BJ (cell line): Measurements from ENCODE around the gene DOCK10. TPM values are rescaled to one million over a fixed set of nuclear protein-coding genes. Genes with fewer than 3 reads are reported as not detected.

Experiments
- CTCF ChIA-PET: fragments of 350-600 bp; formaldehyde crosslinking; extraction: SDS; loops from one replicate; lab custom pipeline; 2021; ENCODE audit warnings: antibody characterized with exemption, inconsistent platforms; lab: Yijun Ruan, JAX
- POLR2A ChIA-PET: fragments of 300-600 bp; sonication (Branson Sonifier 250); formaldehyde crosslinking; extraction: SDS; loops from one replicate; lab custom pipeline; 2021; ENCODE audit warnings: antibody characterized with exemption; lab: Charles Lee
- DNase-seq: peaks from one replicate; pipeline ENCODE4 v3.0.0-alpha.2; 2011; ENCODE audit warnings: low read depth
- H3K27me3 ChIP-seq: 2 replicates; pipeline ENCODE4 v1.6.0; 2011; ENCODE audit warnings: low read length; ENCODE audit not compliant: control insufficient read depth, insufficient read depth
- H3K36me3 ChIP-seq: 2 replicates; pipeline ENCODE4 v1.5.1; 2011; ENCODE audit warnings: low read length; ENCODE audit not compliant: control insufficient read depth, insufficient read depth
- H3K4me3 ChIP-seq: 2 replicates; pipeline ENCODE4 v1.5.1; 2011; ENCODE audit warnings: low read depth, mild to moderate bottlenecking, control low read depth, low read length
- polyA plus RNA-seq: library from polyadenylated mRNA; depleted of rRNA; stranded (reverse); fragments of >200 nt; gene quantifications from 2 replicates; pipeline ENCODE4 v1.2.3, GENCODE V29; 2011
- TF ChIP-seq, protein P1 (sequence below): IDR thresholded peaks from 2 replicates; pipeline ENCODE4 v1.5.1; 2011; ENCODE audit warnings: low read depth, mild to moderate bottlenecking, control low read depth, inconsistent platforms, low read length, moderate library complexity; ENCODE audit not compliant: insufficient read depth

Gene DOCK10
- polyA plus RNA-seq, 1 experiment, result 62.7 TPM

GRCh38 chr2:224983712-224984554 lies 58.3 kb downstream of the DOCK10 start:
- H3K27me3 ChIP-seq, result no peaks in the 10 kb centered on the region
- POLR2A ChIA-PET, result no interaction called here
- CTCF ChIA-PET, result interaction anchor here (0.9 to 1.3 kb wide), 3 partner anchors 9 to 18 kb away, joined by 3 to 6 read pairs (median 5); no protein-coding TSS in a partner anchor
- peak overlapping the region; percentile 32 for H3K4me3 ChIP-seq
- DNase-seq, result no peak
- peaks cover under 1% of the 10 kb centered on the region; the same call in 1 of the 2 replicates for H3K36me3 ChIP-seq
- TF ChIP-seq, protein P1, sequence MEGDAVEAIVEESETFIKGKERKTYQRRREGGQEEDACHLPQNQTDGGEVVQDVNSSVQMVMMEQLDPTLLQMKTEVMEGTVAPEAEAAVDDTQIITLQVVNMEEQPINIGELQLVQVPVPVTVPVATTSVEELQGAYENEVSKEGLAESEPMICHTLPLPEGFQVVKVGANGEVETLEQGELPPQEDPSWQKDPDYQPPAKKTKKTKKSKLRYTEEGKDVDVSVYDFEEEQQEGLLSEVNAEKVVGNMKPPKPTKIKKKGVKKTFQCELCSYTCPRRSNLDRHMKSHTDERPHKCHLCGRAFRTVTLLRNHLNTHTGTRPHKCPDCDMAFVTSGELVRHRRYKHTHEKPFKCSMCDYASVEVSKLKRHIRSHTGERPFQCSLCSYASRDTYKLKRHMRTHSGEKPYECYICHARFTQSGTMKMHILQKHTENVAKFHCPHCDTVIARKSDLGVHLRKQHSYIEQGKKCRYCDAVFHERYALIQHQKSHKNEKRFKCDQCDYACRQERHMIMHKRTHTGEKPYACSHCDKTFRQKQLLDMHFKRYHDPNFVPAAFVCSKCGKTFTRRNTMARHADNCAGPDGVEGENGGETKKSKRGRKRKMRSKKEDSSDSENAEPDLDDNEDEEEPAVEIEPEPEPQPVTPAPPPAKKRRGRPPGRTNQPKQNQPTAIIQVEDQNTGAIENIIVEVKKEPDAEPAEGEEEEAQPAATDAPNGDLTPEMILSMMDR, result no peak

GRCh38 chr2:224982910-224983711 lies 59.2 kb downstream of the DOCK10 start:
- CTCF ChIA-PET, result interaction anchor here (1.7 kb wide), 2 partner anchors 11 to 19 kb away, joined by 3 to 5 read pairs; no protein-coding TSS in a partner anchor
- Histone ChIP-seq H3K27me3 (no peaks in the 10 kb centered on the region), H3K36me3 (no peaks in the 10 kb centered on the region; the same call in 1 of the 2 replicates), H3K4me3 (peak overlapping the region; percentile 32)
- TF ChIP-seq, protein P1, result no peak
- no peak for DNase-seq
- POLR2A ChIA-PET, result no interaction called here

- CTCF ChIA-PET, result interaction anchor here (0.7 to 1.7 kb wide), 3 partner anchors 12 to 20 kb away, joined by 3 to 5 read pairs (median 3); no protein-coding TSS in a partner anchor
- H3K27me3 ChIP-seq, result no peaks in the 10 kb centered on the region
- no peak for DNase-seq
- TF ChIP-seq, protein P1, result no peak
- POLR2A ChIA-PET, result interaction anchor here (0.7 kb wide), 1 partner anchor 17 kb away, joined by 3 read pairs; no protein-coding TSS in a partner anchor
- H3K4me3 ChIP-seq, result no peak overlapping the region
- H3K36me3 ChIP-seq, result no peaks in the 10 kb centered on the region; the same call in 1 of the 2 replicates
Measured at GRCh38 chr2:224982226-224982625, 60.0 kb downstream of the DOCK10 start.

DNA sequence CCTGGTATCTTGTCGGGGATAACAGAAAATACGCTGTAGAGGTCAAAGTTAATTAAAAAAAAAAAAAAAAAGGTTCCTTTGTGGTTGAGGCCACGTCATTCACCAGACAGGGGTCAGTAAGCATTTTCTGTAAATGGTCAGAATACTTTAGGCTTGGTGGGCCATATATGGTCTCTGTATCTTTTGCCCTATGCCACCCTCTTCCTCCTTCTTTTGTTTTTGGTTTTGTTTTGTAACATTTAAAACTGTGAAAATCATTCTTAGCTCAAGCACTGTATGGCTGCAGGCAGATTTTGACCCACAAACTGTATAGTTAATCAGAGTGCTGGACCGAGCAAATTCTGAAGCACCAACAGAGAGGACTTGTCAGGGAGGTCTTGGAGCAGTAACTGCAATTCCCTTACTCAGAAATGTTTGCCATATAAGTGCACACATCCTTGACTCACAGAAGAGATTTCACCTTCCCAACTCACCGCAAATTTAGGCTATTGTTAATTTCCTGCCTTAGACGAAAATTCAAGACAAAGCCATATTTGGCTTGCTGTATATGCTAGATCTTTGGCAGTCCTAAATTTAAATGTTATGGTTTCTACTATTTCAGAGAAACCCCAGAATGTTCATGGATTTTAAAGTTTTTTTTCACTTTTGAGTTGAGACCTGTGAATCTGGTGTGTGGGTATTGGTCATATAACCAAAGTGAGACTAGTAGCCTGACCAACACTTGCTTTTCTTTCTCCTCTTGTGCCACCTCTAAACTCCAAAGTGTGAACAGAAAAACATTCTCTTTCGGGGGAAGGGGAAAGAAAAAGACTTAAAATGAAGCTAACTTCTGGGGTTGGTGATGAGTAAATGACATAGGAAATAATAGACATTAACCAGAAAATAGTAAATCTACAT lies 65.4 kb downstream of the DOCK10 start:
- Histone ChIP-seq H3K36me3 (no peaks in the 10 kb centered on the region; the same call in 1 of the 2 replicates), H3K4me3 (no peak overlapping the region), H3K27me3 (no peaks in the 10 kb centered on the region)
- ChIA-PET POLR2A (no interaction called here), CTCF (no interaction called here)
- no peak for DNase-seq
- TF ChIP-seq, protein P1, result no peak
